ENCODE data around the gene SLC41A3.
"Not testable (repeated sequence)": the region's sequence is repeated elsewhere in the genome, so short reads cannot be mapped to it uniquely, and the experiment has no call there.

SLC41A3 gene

GRCh38 chr3:125957674-125958510 lies 126.0 kb downstream of the SLC41A3 start:
- no peak for DNase-seq
- H3K36me3 Mint-ChIP-seq (ENCODE audit: insufficient read depth), result no peaks in the 10 kb centered on the region
- H3K9me3 Mint-ChIP-seq, result no peaks in the 10 kb centered on the region
- H3K4me3 Mint-ChIP-seq, result no peak overlapping the region
- ATAC-seq (replicated peaks), result no peak
- H3K27me3 Mint-ChIP-seq, result peaks cover 12 to 56% of the 10 kb centered on the region in 2 donors
- H3K27ac Mint-ChIP-seq, result no peak overlapping the region
- H3K4me1 Mint-ChIP-seq (ENCODE audit: low read depth in 2 of 2), result no peaks in the 10 kb centered on the region

GRCh38 chr3:125957020-125957419 lies 126.9 kb downstream of the SLC41A3 start:
- not testable (repeated sequence) for DNase-seq; H3K27ac Mint-ChIP-seq; H3K36me3 Mint-ChIP-seq (ENCODE audit: insufficient read depth); ATAC-seq (replicated peaks); H3K4me3 Mint-ChIP-seq; H3K4me1 Mint-ChIP-seq (ENCODE audit: low read depth in 2 of 2); H3K9me3 Mint-ChIP-seq
- H3K27me3 Mint-ChIP-seq, result peaks cover 12 to 56% of the 10 kb centered on the region in 2 donors
